ENCODE data around the gene ANP32E.

DNA sequence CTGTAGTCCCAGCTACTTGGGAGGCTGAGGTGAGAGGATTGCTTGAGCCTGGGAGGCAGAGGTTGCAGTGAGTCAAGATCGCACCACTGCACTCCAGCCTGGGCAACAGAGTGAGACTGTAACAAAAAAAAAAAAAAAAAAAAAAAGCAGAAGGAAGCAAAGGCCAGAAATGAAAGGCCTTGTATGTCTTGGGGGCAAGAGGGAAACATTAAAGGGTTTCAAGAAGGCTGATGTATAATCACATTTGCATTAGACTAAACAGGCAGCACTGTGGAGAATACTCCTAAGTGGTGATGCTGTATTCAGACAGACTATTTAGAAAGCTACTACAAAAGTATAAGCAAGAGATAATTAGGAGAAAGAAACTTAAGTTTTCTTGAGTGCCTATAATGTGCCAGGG is 10.4 kb downstream of the ANP32E start:
- TF ChIP-seq, protein P1, sequence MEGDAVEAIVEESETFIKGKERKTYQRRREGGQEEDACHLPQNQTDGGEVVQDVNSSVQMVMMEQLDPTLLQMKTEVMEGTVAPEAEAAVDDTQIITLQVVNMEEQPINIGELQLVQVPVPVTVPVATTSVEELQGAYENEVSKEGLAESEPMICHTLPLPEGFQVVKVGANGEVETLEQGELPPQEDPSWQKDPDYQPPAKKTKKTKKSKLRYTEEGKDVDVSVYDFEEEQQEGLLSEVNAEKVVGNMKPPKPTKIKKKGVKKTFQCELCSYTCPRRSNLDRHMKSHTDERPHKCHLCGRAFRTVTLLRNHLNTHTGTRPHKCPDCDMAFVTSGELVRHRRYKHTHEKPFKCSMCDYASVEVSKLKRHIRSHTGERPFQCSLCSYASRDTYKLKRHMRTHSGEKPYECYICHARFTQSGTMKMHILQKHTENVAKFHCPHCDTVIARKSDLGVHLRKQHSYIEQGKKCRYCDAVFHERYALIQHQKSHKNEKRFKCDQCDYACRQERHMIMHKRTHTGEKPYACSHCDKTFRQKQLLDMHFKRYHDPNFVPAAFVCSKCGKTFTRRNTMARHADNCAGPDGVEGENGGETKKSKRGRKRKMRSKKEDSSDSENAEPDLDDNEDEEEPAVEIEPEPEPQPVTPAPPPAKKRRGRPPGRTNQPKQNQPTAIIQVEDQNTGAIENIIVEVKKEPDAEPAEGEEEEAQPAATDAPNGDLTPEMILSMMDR (IDR thresholded peaks at IDR 0.05; ENCODE audit: low read length), result no peak
- no peak for TF ChIP-seq EZH2 (optimal IDR thresholded peaks at IDR 0.05; ENCODE audit: low read depth, low read length)
